Neuronal stem cell (in vitro differentiated cells): Measurements from ENCODE around the gene PLK3. TPM values are rescaled to one million over a fixed set of nuclear protein-coding genes. Genes with fewer than 3 reads are reported as not detected.

Source experiments
- DNase-seq: peaks from one replicate; pipeline ENCODE4 v3.0.0-alpha.2; 2013; ENCODE audit warnings: low spot score
- H2AFZ ChIP-seq: one replicate; pipeline ENCODE4 v1.6.1; 2013; ENCODE audit warnings: mild to moderate bottlenecking, low read length, inconsistent platforms
- H2AK5ac ChIP-seq: 2 replicates; pipeline ENCODE4 v1.6.1; 2013; ENCODE audit warnings: low read depth, mild to moderate bottlenecking, inconsistent platforms, low read length, moderate library complexity, mixed read lengths
- H2BK120ac ChIP-seq: 2 replicates; pipeline ENCODE4 v1.6.1; 2013; ENCODE audit warnings: low read depth, mild to moderate bottlenecking, inconsistent platforms, low read length, moderate library complexity, mixed read lengths
- H2BK12ac ChIP-seq: one replicate; pipeline ENCODE4 v1.6.1; 2013; ENCODE audit warnings: low read length, inconsistent platforms
- H2BK15ac ChIP-seq: 2 replicates; pipeline ENCODE4 v1.6.1; 2013; ENCODE audit warnings: mild to moderate bottlenecking, low read length, inconsistent platforms, mixed read lengths
- H2BK5ac ChIP-seq: one replicate; pipeline ENCODE4 v1.6.1; 2013; ENCODE audit warnings: inconsistent platforms, mild to moderate bottlenecking, low read length, moderate library complexity
- H3K14ac ChIP-seq: one replicate; pipeline ENCODE4 v1.6.1; 2013; ENCODE audit warnings: low read length, inconsistent platforms
- H3K18ac ChIP-seq: 2 replicates; pipeline ENCODE4 v1.6.1; 2013; ENCODE audit warnings: low read length, inconsistent platforms
- H3K23ac ChIP-seq: 2 replicates; pipeline ENCODE4 v1.6.1; 2013; ENCODE audit warnings: low read depth, mild to moderate bottlenecking, mixed read lengths, low read length, inconsistent platforms; ENCODE audit not compliant: poor library complexity
- H3K27ac ChIP-seq: replicated peaks from 3 replicates; pipeline ENCODE4 v1.5.1; 2013; ENCODE audit warnings: low read length, inconsistent platforms
- H3K27me3 ChIP-seq, 3 experiments: 2 replicates each; pipeline ENCODE4 v1.6.1; 2013; ENCODE audit warnings: low read length in 3 of 3, mild to moderate bottlenecking in 2 of 3, inconsistent platforms in 1 of 3, low read depth in 1 of 3, mixed read lengths in 1 of 3, moderate library complexity in 1 of 3; ENCODE audit not compliant: control insufficient read depth in 3 of 3, insufficient read depth in 3 of 3
- H3K36me3 ChIP-seq, 2 donors: replicated peaks in 1 of 2; 2 replicates each; pipeline ENCODE4 v1.6.1; 2013; ENCODE audit warnings: low read length in 2 of 2; ENCODE audit not compliant: control insufficient read depth in 2 of 2, insufficient read depth in 2 of 2
- H3K4ac ChIP-seq: 2 replicates; pipeline ENCODE4 v1.6.1; 2013; ENCODE audit warnings: inconsistent platforms, mild to moderate bottlenecking, low read length, moderate library complexity
- H3K4me1 ChIP-seq, 2 donors: 1 replicate in 1 of 2; 2 replicates in 1 of 2; pipeline ENCODE4 v1.6.1; 2013; ENCODE audit warnings: low read length in 2 of 2, low read depth in 1 of 2; ENCODE audit not compliant: control insufficient read depth in 2 of 2, insufficient read depth in 1 of 2
- H3K4me2 ChIP-seq: one replicate; pipeline ENCODE4 v1.6.1; 2013; ENCODE audit warnings: mild to moderate bottlenecking, low read length, inconsistent platforms; ENCODE audit not compliant: insufficient read depth, poor library complexity, severe bottlenecking
- H3K4me3 ChIP-seq, 2 donors: 2 replicates each; pipeline ENCODE4 v1.5.1; 2013; ENCODE audit warnings: low read length in 2 of 2, mild to moderate bottlenecking in 2 of 2, inconsistent platforms in 1 of 2, moderate library complexity in 1 of 2
- H3K79me1 ChIP-seq: one replicate; pipeline ENCODE4 v1.6.1; 2013; ENCODE audit warnings: low read depth, mild to moderate bottlenecking, inconsistent platforms, low read length, moderate library complexity
- H3K9ac ChIP-seq: one replicate; pipeline ENCODE4 v1.6.1; 2013; ENCODE audit warnings: mild to moderate bottlenecking, low read depth, low read length, inconsistent platforms; ENCODE audit not compliant: poor library complexity
- H3K9me3 ChIP-seq, 2 donors: replicated peaks in 1 of 2; 2 replicates each; pipeline versions ENCODE3 to v1.6.1; 2013; ENCODE audit warnings: low read length in 2 of 2, mild to moderate bottlenecking in 2 of 2, inconsistent platforms in 1 of 2, low read depth in 1 of 2, mixed read lengths in 1 of 2, moderate library complexity in 1 of 2; ENCODE audit not compliant: control insufficient read depth in 2 of 2, insufficient read depth in 1 of 2
- H4K8ac ChIP-seq: one replicate; pipeline ENCODE4 v1.6.1; 2013; ENCODE audit warnings: low read depth, mild to moderate bottlenecking, inconsistent platforms, low read length, moderate library complexity
- H4K91ac ChIP-seq: one replicate; pipeline ENCODE4 v1.6.1; 2013; ENCODE audit warnings: low read length, low read depth, mild to moderate bottlenecking, inconsistent platforms; ENCODE audit not compliant: poor library complexity
- WGBS, 2 donors: extraction: QIAGEN DNeasy Blood & Tissue Kit; methylation state at CpG; one replicate each; pipeline ENCODE4 v1.1.7; 2013; ENCODE audit warnings: missing lambda C conversion rate in 2 of 2, mixed read lengths in 1 of 2; ENCODE audit not compliant: insufficient read length in 2 of 2, insufficient replicate concordance in 1 of 2; ENCODE audit errors: extremely low coverage in 2 of 2; 5-methylcytosine and 5-hydroxymethylcytosine counted together
- polyA plus RNA-seq, 2 experiments: library from polyadenylated mRNA; stranded (reverse); fragments of 200-250 nt; gene quantifications; one replicate each; pipeline ENCODE4 v1.2.3, GENCODE V29; 2013

Gene PLK3
- polyA plus RNA-seq (2013, experiment 1 of 2), result 8.3 TPM
- polyA plus RNA-seq (2013, experiment 2 of 2), result 7.4 TPM

DNA sequence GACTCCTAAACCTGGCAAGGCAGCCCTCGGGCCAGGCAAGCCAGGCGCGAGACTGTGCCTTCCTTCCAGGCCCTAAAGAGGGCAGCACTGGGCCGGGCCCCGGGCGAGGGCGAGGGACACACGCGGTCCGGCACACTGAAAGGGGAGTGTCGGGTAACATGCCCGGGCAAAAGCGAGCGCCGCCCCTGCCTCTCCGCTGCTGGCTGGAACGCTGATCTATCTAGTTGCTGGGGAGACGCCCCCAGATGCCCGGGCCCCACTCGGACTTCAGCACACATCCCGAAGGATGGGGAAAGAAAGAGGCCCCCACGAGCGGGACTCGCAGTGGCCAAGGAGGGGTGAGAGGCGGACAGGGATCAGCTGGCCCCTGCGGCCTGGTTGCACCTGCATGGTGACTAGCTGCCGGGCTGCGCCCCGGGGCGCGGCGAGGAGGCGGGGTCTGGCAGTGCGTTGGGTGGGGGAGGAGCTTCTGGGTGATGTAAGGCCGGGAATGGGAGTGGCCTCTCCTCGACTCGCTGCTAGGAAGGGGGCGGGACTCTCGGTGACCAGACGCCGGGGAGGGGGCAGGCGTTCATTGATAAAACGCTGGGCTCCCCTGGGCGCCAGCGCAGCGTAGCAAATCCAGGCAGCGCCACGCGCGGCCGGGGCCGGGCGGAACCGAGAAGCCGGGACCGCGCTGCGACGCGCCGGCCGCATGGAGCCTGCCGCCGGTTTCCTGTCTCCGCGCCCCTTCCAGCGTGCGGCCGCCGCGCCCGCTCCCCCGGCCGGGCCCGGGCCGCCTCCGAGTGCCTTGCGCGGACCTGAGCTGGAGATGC is at the start of gene PLK3:
PLK3 (plus strand) TSS at position 608 of the 815 bp plus-strand sequence; CDS start at position 695, 87 bp downstream.
- WGBS, 2 donors, result no CpG with 5 or more reads among the region's 79 CpGs
- Histone ChIP-seq H3K9me3 (no peaks in the 10 kb centered on the region), H3K18ac (peak within 1 kb of the TSS; percentile 96), H2BK5ac (peak within 1 kb of the TSS; percentile 90), H3K4ac (no peak within 1 kb of the TSS), H3K27me3 (no peaks in the 10 kb centered on the region), H3K4me2 (peak within 1 kb of the TSS; percentile 99), H3K14ac (peak within 1 kb of the TSS; percentile 90), H3K9ac (peak within 1 kb of the TSS; percentile 91), H3K23ac (peak within 1 kb of the TSS; percentile 70), H2AFZ (peak within 1 kb of the TSS; percentile 87), H2BK12ac (peak within 1 kb of the TSS; percentile 33), H3K27ac (peak within 1 kb of the TSS; percentile 91), H3K4me3 (peak within 1 kb of the TSS; percentile 66 to 87), H2BK120ac (no peak within 1 kb of the TSS), H3K79me1 (peaks cover 6% of the 10 kb centered on the region), H3K4me1 (peaks cover 22 to 23% of the 10 kb centered on the region in 2 donors), H3K36me3 (peaks cover 15 to 23% of the 10 kb centered on the region in 2 donors), H2AK5ac (peak within 1 kb of the TSS; percentile 89), H4K91ac (no peak within 1 kb of the TSS), H2BK15ac (peak within 1 kb of the TSS; percentile 84), H4K8ac (no peak within 1 kb of the TSS)
- peak; percentile 96 for DNase-seq

DNA sequence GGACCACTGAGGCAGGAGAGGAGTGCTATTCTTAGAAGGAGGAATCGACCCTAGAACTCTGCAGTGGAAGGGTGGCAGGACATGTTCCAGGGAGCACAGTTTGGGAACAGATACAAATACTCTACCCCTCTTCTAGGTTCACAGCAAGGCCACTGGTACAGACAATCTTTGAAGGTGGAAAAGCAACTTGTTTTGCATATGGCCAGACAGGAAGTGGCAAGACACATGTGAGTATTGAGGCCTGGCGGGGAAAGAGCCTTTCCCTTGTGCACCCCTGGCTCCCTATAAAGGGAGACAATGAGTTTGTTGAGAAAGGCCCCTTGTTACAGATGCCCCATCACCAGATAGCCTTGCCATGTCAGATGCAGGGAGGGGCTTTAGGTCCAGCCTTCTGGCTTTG is 42.8 kb upstream of the PLK3 start:
- Histone ChIP-seq H2AK5ac (no peak overlapping the region), H3K4ac (no peak overlapping the region), H2BK15ac (no peak overlapping the region), H2BK5ac (no peak overlapping the region), H3K23ac (no peak overlapping the region), H2BK120ac (no peak overlapping the region), H3K4me1 (no peaks in the 10 kb centered on the region), H4K8ac (no peak overlapping the region), H3K4me3 (no peak overlapping the region), H3K27me3 (no peaks in the 10 kb centered on the region), H3K18ac (no peak overlapping the region), H3K14ac (no peak overlapping the region), H2BK12ac (no peak overlapping the region), H3K9me3 (peaks cover 0 to 2% of the 10 kb centered on the region in 2 donors), H4K91ac (no peak overlapping the region), H2AFZ (no peak overlapping the region), H3K27ac (no peak overlapping the region), H3K36me3 (peaks cover 75 to 100% of the 10 kb centered on the region in 2 donors), H3K79me1 (no peaks in the 10 kb centered on the region), H3K4me2 (no peak overlapping the region), H3K9ac (no peak overlapping the region)
- DNase-seq, result no peak
- WGBS, 2 donors, result no CpG with 5 or more reads among the region's 2 CpGs

GRCh38 chr1:44759077-44759476 is 41.1 kb upstream of the PLK3 start:
- Histone ChIP-seq H3K27me3 (no peaks in the 10 kb centered on the region), H2AK5ac (no peak overlapping the region), H4K91ac (no peak overlapping the region), H3K9me3 (peaks cover 0 to 7% of the 10 kb centered on the region in 2 donors), H3K14ac (no peak overlapping the region), H3K79me1 (no peaks in the 10 kb centered on the region), H3K4ac (no peak overlapping the region), H3K27ac (no peak overlapping the region), H3K9ac (peak overlapping the region; percentile 0), H2BK5ac (no peak overlapping the region), H4K8ac (no peak overlapping the region), H3K4me2 (no peak overlapping the region), H2AFZ (no peak overlapping the region), H3K4me3 (peak overlapping the region in 1 of 2 donors; percentile 19), H2BK15ac (no peak overlapping the region), H3K4me1 (no peaks in the 10 kb centered on the region), H2BK120ac (no peak overlapping the region), H3K18ac (no peak overlapping the region), H3K23ac (no peak overlapping the region), H3K36me3 (peaks cover 75 to 100% of the 10 kb centered on the region in 2 donors), H2BK12ac (no peak overlapping the region)
- no CpG with 5 or more reads among the region's 11 CpGs for WGBS, 2 donors
- no peak for DNase-seq

GRCh38 chr1:44760876-44761275 is 39.3 kb upstream of the PLK3 start:
- Histone ChIP-seq H4K8ac (no peak overlapping the region), H2BK5ac (no peak overlapping the region), H3K4me3 (no peak overlapping the region), H3K79me1 (no peaks in the 10 kb centered on the region), H3K4me2 (no peak overlapping the region), H3K27ac (no peak overlapping the region), H4K91ac (no peak overlapping the region), H3K4ac (no peak overlapping the region), H3K14ac (no peak overlapping the region), H3K27me3 (no peaks in the 10 kb centered on the region), H2BK12ac (no peak overlapping the region), H3K9me3 (peaks cover 0 to 7% of the 10 kb centered on the region in 2 donors), H2BK120ac (no peak overlapping the region), H3K4me1 (no peaks in the 10 kb centered on the region), H3K9ac (no peak overlapping the region), H2AFZ (no peak overlapping the region), H3K36me3 (peaks cover 61 to 100% of the 10 kb centered on the region in 2 donors), H2AK5ac (no peak overlapping the region), H3K23ac (no peak overlapping the region), H3K18ac (no peak overlapping the region), H2BK15ac (no peak overlapping the region)
- WGBS, 2 donors, result no CpG with 5 or more reads among the region's 3 CpGs
- no peak for DNase-seq
